Putamen (tissue), 1 donor: Measurements from ENCODE around the gene IL17F.
"Not testable (repeated sequence)": the region's sequence is repeated elsewhere in the genome, so short reads cannot be mapped to it uniquely, and the experiment has no call there.

ENCODE experiments used
- DNase-seq: peaks from one replicate; pipeline ENCODE4 v3.0.0-alpha.2; 2016; ENCODE audit warnings: low spot score

IL17F gene

GRCh38 chr6:52245425-52245824 lies 1.1 kb upstream of the IL17F start:
- DNase-seq: no peak

GRCh38 chr6:52243282-52243893 lies 912 bp downstream of the IL17F start:
- DNase-seq: no peak

GRCh38 chr6:52241819-52242218 lies 2.5 kb downstream of the IL17F start:
- DNase-seq: no peak

- no peak for DNase-seq
Measured at GRCh38 chr6:52233975-52234823, 10.1 kb downstream of the IL17F start.

DNA sequence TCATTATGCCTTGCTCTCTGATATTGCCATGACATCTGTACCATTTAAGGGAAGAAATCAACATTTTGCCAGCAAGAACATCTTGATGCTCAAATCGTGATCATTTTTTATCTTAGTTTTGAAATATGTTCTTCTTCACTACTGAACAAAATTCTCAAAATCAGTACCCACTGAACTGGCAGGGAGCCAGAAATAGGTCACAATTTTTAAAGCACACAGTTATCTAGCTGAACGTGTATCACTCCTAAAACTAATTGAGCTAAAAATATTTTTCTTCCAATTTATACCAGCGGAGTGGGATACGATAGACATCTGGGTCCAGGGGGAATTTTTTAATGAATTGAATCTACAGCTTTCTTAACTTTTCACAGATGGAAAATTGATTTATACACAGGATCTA lies 11.3 kb downstream of the IL17F start:
- no peak for DNase-seq

DNA sequence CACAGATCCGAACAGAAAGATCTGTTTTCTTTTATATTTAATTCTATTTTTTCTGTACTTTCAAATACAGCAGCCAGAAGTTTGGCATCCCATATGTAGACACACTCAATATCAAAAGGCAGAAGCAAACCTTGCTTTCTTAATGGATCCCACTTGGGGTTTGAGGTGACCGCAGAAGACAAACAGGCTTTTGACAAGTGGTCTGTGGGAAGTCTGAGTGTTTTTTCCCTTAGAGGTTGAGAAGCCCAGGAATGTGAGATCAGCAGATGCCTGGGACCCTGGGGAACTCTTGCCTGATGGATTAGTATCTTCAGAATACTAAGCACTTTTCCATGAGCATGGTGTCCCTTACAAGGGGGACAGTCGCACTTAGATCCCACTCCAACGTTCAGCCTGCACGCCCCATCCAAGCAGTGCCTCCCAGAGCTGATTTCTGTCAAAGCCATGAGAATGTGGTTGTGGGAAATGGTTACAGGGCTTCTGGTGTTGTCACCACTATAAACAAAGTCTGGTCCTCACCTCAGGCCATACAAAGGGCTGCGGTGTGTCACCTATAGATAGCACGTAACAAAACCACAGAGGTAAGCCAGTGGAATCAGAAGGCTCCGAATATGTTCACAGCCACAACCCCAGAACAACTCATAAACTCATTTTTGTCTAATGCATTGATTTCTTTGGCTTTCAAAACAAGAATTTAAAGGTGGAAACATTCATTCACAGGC lies 12.7 kb downstream of the IL17F start:
- DNase-seq: no peak

GRCh38 chr6:52230685-52231084 lies 13.6 kb downstream of the IL17F start:
- DNase-seq: no peak

DNA sequence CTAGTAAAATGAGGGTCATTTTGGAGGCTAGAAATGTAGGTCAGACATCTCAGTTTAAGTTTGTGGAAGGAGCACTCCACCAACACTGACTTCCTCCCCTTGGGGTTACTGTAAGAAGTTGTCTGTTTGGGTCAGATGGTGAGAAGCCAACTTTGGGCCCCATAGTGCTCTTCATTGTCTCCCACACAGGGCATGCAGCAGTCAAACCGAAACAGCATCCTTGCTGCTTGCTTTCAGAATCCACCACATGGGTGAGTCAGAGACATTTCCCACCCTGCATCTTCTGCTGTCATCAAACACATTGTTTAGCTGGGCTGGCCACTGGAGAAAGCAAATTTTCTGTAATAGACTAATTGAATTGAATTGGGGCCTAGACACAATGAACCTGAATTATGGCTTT lies 16.8 kb downstream of the IL17F start:
- no peak for DNase-seq

GRCh38 chr6:52221302-52221701 lies 23.0 kb downstream of the IL17F start:
- no peak for DNase-seq

- no peak for DNase-seq
Measured at GRCh38 chr6:52217761-52218160, 26.5 kb downstream of the IL17F start.

DNA sequence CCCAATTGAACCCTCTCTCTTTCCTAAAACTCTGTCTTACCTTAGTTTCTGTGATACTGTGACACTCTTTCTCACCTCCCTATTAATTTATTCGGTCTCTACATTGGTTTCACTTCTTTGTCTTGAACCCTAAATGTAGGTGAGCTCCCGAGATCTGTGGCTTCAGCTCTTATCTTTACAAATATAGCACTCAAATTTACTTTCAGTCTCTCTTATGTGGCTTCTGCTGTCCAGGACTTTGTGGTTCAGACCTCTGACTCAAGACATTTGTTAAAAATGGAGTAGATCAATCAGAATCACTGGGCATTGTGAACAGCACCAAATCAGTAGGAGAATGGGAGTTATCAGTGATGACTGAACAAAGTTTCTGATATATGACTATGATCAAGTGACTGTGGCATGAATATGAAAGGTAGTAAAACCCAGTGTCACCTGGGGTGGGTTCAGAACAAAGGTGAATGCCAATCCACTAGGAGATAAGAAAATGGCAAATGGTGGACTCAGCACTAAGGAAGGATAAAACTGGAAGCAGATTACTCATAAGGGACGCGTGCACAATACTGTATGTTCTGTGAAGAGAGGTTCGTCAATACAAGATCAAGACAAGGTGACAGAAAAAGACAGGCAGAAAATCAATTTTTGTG lies 27.2 kb downstream of the IL17F start:
- no peak for DNase-seq

DNA sequence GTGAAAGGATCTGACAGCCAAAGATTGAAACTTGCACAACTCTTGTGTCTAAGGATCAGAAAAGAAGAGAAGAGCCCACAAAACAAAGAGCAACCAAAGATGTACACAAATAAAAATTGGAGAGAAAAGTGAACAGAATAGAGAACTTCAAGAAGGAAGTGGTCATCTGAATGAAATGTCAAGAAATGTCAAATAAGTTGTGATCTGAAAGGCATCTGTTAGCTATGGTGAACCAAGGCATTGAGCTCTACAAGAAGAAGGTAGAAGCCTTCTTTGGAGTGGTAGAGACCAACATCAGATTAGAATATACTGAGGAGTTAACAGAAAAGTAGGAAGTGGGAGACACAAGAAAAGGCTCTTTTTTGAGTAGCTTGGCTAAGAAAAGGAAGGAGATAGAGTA lies 28.5 kb downstream of the IL17F start:
- DNase-seq: no peak

DNA sequence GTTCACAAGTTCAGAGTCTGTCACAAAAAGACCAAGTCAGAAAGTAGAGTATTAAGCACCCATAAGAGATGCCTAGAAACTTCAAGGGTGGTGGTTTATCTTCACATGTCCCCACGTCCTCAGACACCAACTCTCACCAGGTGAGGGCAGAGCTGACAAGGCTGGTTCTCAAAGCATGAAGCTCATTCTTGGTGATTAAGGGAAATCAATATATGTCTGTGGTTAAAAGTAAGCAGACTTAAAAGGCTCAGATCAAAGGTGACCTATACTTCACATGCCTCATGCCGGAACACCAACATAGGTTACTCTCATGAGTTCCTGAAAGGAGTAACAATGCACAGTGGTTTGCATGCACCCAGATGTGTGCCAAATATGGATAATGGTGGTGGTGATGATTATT lies 31.2 kb downstream of the IL17F start:
- DNase-seq: no peak

DNA sequence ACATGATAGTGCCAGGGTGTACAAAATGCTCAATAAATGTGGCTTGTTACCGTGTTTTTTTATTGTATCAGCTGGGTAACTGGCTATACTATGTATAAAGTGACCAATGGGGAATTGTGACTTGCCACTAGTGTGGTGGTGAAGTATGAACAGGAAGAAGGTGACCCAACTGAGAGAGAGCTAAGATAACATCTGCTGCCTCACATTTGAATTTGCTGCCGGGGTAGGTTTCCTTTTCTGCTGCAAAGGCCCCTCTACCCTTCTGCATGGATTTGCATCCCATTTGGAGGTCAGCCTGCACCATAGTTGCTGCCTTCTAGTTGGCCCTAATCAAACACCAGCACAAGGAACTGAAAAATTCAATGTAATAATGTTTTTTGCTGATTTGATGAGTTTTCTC lies 34.1 kb downstream of the IL17F start:
- DNase-seq: no peak

DNA sequence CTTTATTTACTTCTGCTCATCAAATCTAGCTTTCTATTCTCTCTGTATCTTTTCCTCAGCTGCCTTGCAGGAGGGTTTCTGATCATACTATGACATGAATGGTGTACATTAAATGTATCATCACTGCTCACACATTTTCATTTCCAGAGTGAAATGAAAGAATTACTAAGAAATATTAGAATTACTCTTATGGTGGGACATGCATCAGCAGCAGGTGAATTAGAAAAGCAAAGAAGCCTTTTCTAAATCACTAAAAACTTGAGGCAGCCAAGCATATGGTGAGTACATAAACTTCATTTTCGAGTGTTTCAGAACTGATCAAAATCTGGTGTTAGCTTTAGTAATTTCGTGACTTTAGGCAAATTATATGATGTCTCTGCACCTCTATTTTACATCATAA lies 34.5 kb downstream of the IL17F start:
- no peak for DNase-seq

GRCh38 chr6:52208612-52209011 lies 35.7 kb downstream of the IL17F start:
- DNase-seq: no peak

GRCh38 chr6:52207066-52207465 lies 37.2 kb downstream of the IL17F start:
- DNase-seq: no peak

DNA sequence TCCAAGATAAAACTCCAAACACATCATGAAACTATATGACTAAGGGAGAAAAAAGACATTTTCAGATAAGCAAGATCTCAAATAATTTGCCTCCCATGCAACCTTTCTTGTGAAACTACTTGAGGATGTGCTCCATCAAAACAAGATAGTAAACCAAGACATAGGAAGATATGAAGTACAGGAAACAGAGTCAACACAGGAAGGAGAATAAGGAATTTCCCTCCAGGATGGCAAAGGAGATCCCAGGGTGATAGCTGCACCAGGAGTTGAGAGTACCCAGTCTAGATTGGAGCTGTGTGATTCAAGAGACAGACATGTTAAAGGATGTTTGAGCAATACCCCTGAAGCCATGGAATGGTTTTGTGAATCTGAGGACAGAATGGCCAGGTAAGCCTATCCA lies 42.8 kb downstream of the IL17F start:
- DNase-seq: no peak

DNA sequence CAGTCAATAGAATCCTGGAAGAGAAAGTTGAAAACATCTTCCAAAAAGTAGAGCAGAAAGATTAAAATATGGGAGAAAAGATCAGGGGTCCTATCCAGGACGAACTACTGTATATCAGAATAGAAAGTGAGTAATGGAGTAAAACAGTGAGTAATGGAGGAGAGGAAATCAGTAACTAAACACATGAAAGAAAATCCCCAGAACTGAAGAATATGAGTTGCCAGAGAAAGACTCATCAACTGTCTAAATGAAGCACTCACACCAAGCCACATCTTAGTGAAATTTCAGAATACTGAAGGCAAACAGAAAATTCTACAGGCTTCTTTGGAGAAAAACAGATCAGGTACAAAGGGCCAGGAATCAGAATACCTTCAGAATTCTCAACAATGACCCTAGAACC lies 43.3 kb downstream of the IL17F start:
- no peak for DNase-seq

GRCh38 chr6:52200088-52200487 lies 44.2 kb downstream of the IL17F start:
- DNase-seq: not testable (repeated sequence)

DNA sequence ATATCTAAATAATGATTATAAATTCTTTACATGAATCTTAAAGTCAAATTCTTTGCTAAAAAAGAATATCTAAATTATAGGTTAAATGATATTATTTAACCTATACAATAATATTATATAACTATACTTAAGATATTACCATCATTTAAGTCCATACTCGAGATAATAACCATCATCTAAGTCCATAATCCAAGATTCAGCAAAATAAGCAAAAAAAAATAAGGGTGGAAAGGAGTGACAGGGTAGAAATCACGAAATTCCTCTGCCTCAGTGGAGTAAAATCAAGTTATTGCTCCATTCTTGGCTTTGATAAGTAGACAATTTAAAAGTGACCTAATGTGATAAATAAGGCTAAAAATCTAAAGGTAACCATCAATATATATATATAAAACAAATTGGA lies 48.4 kb downstream of the IL17F start:
- DNase-seq: no peak

- no peak for DNase-seq
Measured at GRCh38 chr6:52191824-52192223, 52.5 kb downstream of the IL17F start.

GRCh38 chr6:52190409-52190808 lies 53.9 kb downstream of the IL17F start:
- no peak for DNase-seq
